Amniotic stem cell (primary cell): Measurements from ENCODE around the gene TRPM1.

Source experiments
- DNase-seq: peaks from one replicate; lab custom pipeline; 2025; lab: John Stamatoyannopoulos, UW

Gene TRPM1

GRCh38 chr15:30969724-30970123, 131.8 kb downstream of the TRPM1 start:
- no peak for DNase-seq

- DNase-seq, result no peak
Measured at GRCh38 chr15:30963681-30964080, 137.8 kb downstream of the TRPM1 start.

GRCh38 chr15:30962659-30963058, 138.9 kb downstream of the TRPM1 start:
- DNase-seq, result no peak

- DNase-seq, result no peak
Measured at GRCh38 chr15:30962079-30962478, 139.4 kb downstream of the TRPM1 start.

- DNase-seq, result no peak
Measured at GRCh38 chr15:30958219-30958618, 143.3 kb downstream of the TRPM1 start.

GRCh38 chr15:30956216-30957124, 145.1 kb downstream of the TRPM1 start:
- no peak for DNase-seq

- DNase-seq, result no peak
Measured at GRCh38 chr15:30954674-30955073, 146.9 kb downstream of the TRPM1 start.

GRCh38 chr15:30953731-30954378, 147.7 kb downstream of the TRPM1 start:
- peak; percentile 54 for DNase-seq

- no peak for DNase-seq
Measured at GRCh38 chr15:30953183-30953582, 148.3 kb downstream of the TRPM1 start.
